ENCODE data around the gene CARS1. TPM values are rescaled to one million over a fixed set of nuclear protein-coding genes. Genes with fewer than 3 reads are reported as not detected.

CARS1 gene
- total RNA-seq, 1 donor = 17.8 TPM

GRCh38 chr11:3015796-3016195 is 41.4 kb downstream of the CARS1 start:
- Histone ChIP-seq H3K27me3 (ENCODE audit: insufficient read depth, low read length) (no peaks in the 10 kb centered on the region), H3K9me3 (ENCODE audit: low read depth, low read length) (no peaks in the 10 kb centered on the region), H3K4me3 (ENCODE audit: low read length) (no peak overlapping the region), H3K4me1 (ENCODE audit: insufficient read depth, low read length) (peaks cover 25% of the 10 kb centered on the region)

GRCh38 chr11:3014943-3015342 is 42.3 kb downstream of the CARS1 start:
- Histone ChIP-seq H3K27me3 (ENCODE audit: insufficient read depth, low read length) (no peaks in the 10 kb centered on the region), H3K4me3 (ENCODE audit: low read length) (no peak overlapping the region), H3K4me1 (ENCODE audit: insufficient read depth, low read length) (peaks cover 25% of the 10 kb centered on the region), H3K9me3 (ENCODE audit: low read depth, low read length) (no peaks in the 10 kb centered on the region)

GRCh38 chr11:3014057-3014938 is 42.9 kb downstream of the CARS1 start:
- no peaks in the 10 kb centered on the region for H3K27me3 ChIP-seq (ENCODE audit: insufficient read depth, low read length)
- no peaks in the 10 kb centered on the region for H3K9me3 ChIP-seq (ENCODE audit: low read depth, low read length)
- H3K4me1 ChIP-seq (ENCODE audit: insufficient read depth, low read length) = peaks cover 25% of the 10 kb centered on the region
- no peak overlapping the region for H3K4me3 ChIP-seq (ENCODE audit: low read length)

GRCh38 chr11:3011891-3012885 is 45.0 kb downstream of the CARS1 start:
- Histone ChIP-seq H3K27me3 (ENCODE audit: insufficient read depth, low read length) (no peaks in the 10 kb centered on the region), H3K4me1 (ENCODE audit: insufficient read depth, low read length) (peaks cover 25% of the 10 kb centered on the region), H3K9me3 (ENCODE audit: low read depth, low read length) (no peaks in the 10 kb centered on the region), H3K4me3 (ENCODE audit: low read length) (no peak overlapping the region)

- Histone ChIP-seq H3K4me3 (ENCODE audit: low read length) (no peak overlapping the region), H3K9me3 (ENCODE audit: low read depth, low read length) (no peaks in the 10 kb centered on the region), H3K27me3 (ENCODE audit: insufficient read depth, low read length) (no peaks in the 10 kb centered on the region), H3K4me1 (ENCODE audit: insufficient read depth, low read length) (peaks cover 22% of the 10 kb centered on the region)
Measured at GRCh38 chr11:3010521-3011275, 46.5 kb downstream of the CARS1 start.

GRCh38 chr11:3010004-3010403 is 47.2 kb downstream of the CARS1 start:
- Histone ChIP-seq H3K27me3 (ENCODE audit: insufficient read depth, low read length) (no peaks in the 10 kb centered on the region), H3K4me3 (ENCODE audit: low read length) (no peak overlapping the region), H3K4me1 (ENCODE audit: insufficient read depth, low read length) (peaks cover 15% of the 10 kb centered on the region)

GRCh38 chr11:3009481-3009880 is 47.7 kb downstream of the CARS1 start:
- no peaks in the 10 kb centered on the region for H3K27me3 ChIP-seq (ENCODE audit: insufficient read depth, low read length)
- H3K4me3 ChIP-seq (ENCODE audit: low read length) = no peak overlapping the region
- H3K9me3 ChIP-seq (ENCODE audit: low read depth, low read length) = no peaks in the 10 kb centered on the region
- H3K4me1 ChIP-seq (ENCODE audit: insufficient read depth, low read length) = peaks cover 11% of the 10 kb centered on the region

More at GRCh38 chr11:3010004-3010403, 47.2 kb downstream of the CARS1 start:
- no peaks in the 10 kb centered on the region for H3K9me3 ChIP-seq (ENCODE audit: low read depth, low read length)

GRCh38 chr11:3008746-3009336 is 48.4 kb downstream of the CARS1 start:
- Histone ChIP-seq H3K27me3 (ENCODE audit: insufficient read depth, low read length) (no peaks in the 10 kb centered on the region), H3K4me3 (ENCODE audit: low read length) (no peak overlapping the region), H3K4me1 (ENCODE audit: insufficient read depth, low read length) (peaks cover 6% of the 10 kb centered on the region), H3K9me3 (ENCODE audit: low read depth, low read length) (no peaks in the 10 kb centered on the region)

- Histone ChIP-seq H3K4me3 (ENCODE audit: low read length) (no peak overlapping the region), H3K27me3 (ENCODE audit: insufficient read depth, low read length) (no peaks in the 10 kb centered on the region), H3K9me3 (ENCODE audit: low read depth, low read length) (no peaks in the 10 kb centered on the region), H3K4me1 (ENCODE audit: insufficient read depth, low read length) (peaks cover 4% of the 10 kb centered on the region)
Measured at GRCh38 chr11:3007404-3008010, 49.7 kb downstream of the CARS1 start.

- H3K4me3 ChIP-seq (ENCODE audit: low read length) = no peak overlapping the region
- H3K9me3 ChIP-seq (ENCODE audit: low read depth, low read length) = no peaks in the 10 kb centered on the region
- no peaks in the 10 kb centered on the region for H3K27me3 ChIP-seq (ENCODE audit: insufficient read depth, low read length)
- peaks cover 10% of the 10 kb centered on the region for H3K4me1 ChIP-seq (ENCODE audit: insufficient read depth, low read length)
Measured at GRCh38 chr11:3006505-3007260, 50.5 kb downstream of the CARS1 start.

GRCh38 chr11:3004481-3004880 is 52.7 kb downstream of the CARS1 start:
- Histone ChIP-seq H3K4me1 (ENCODE audit: insufficient read depth, low read length) (peaks cover 10% of the 10 kb centered on the region), H3K4me3 (ENCODE audit: low read length) (no peak overlapping the region), H3K27me3 (ENCODE audit: insufficient read depth, low read length) (no peaks in the 10 kb centered on the region), H3K9me3 (ENCODE audit: low read depth, low read length) (no peaks in the 10 kb centered on the region)

GRCh38 chr11:3003396-3004231 is 53.6 kb downstream of the CARS1 start:
- peaks cover 10% of the 10 kb centered on the region for H3K4me1 ChIP-seq (ENCODE audit: insufficient read depth, low read length)
- H3K27me3 ChIP-seq (ENCODE audit: insufficient read depth, low read length) = no peaks in the 10 kb centered on the region
- H3K9me3 ChIP-seq (ENCODE audit: low read depth, low read length) = no peaks in the 10 kb centered on the region
- no peak overlapping the region for H3K4me3 ChIP-seq (ENCODE audit: low read length)

GRCh38 chr11:3002871-3003270 is 54.4 kb downstream of the CARS1 start:
- Histone ChIP-seq H3K9me3 (ENCODE audit: low read depth, low read length) (no peaks in the 10 kb centered on the region), H3K4me3 (ENCODE audit: low read length) (no peak overlapping the region), H3K4me1 (ENCODE audit: insufficient read depth, low read length) (peaks cover 10% of the 10 kb centered on the region), H3K27me3 (ENCODE audit: insufficient read depth, low read length) (no peaks in the 10 kb centered on the region)

All from mononuclear cell (primary cell).